IMR-90 (cell line): Measurements from ENCODE around the gene HMOX2. TPM values are rescaled to one million over a fixed set of nuclear protein-coding genes. Genes with fewer than 3 reads are reported as not detected.

Experiments used
- ATAC-seq: fragments of 200-7000 bp; cut with Tn5 transposase; 2 replicates; pipeline ENCODE4 v1.9.1; 2020; ENCODE audit warnings: low read depth, mild to moderate bottlenecking, moderate library complexity
- BruUV-seq: library from RNA; stranded (reverse); fragments of 400-500 nt; replicated peaks from 2 replicates; lab custom pipeline; 2021; lab: Mats Ljungman, UMichigan
- CTCF ChIA-PET: fragments of 300-600 bp; formaldehyde crosslinking; extraction: SDS; loops from one replicate; lab custom pipeline; 2021; ENCODE audit warnings: antibody characterized with exemption; lab: Yijun Ruan, JAX
- POLR2A ChIA-PET: fragments of 300-600 bp; sonication (Branson Sonifier 250); formaldehyde crosslinking; loops from one replicate; lab custom pipeline; 2022; ENCODE audit warnings: antibody characterized with exemption; ENCODE audit not compliant: unreplicated experiment; lab: Charles Lee
- DNase-seq: peaks from one replicate; pipeline ENCODE4 v3.0.0; 2013
- H2AFZ ChIP-seq: replicated peaks from 2 replicates; pipeline ENCODE3; 2013; ENCODE audit warnings: low read length, mild to moderate bottlenecking; ENCODE audit not compliant: poor library complexity
- H2AK5ac ChIP-seq: 2 replicates; pipeline ENCODE4 v1.6.1; 2013; ENCODE audit warnings: low read depth, low read length, inconsistent platforms
- H2AK9ac ChIP-seq: replicated peaks from 2 replicates; pipeline ENCODE3; 2013; ENCODE audit warnings: mild to moderate bottlenecking, low read depth, low read length, moderate library complexity; ENCODE audit not compliant: poor library complexity
- H2BK120ac ChIP-seq: 2 replicates; pipeline ENCODE4 v1.6.1; 2013; ENCODE audit warnings: low read depth, low read length, inconsistent platforms
- H2BK15ac ChIP-seq: 3 replicates; pipeline ENCODE4 v1.6.1; 2013; ENCODE audit warnings: low read depth, low read length, inconsistent platforms
- H2BK20ac ChIP-seq: 2 replicates; pipeline ENCODE4 v1.6.1; 2013; ENCODE audit warnings: low read depth, mild to moderate bottlenecking, inconsistent platforms, low read length, moderate library complexity
- H2BK5ac ChIP-seq: 2 replicates; pipeline ENCODE4 v1.6.1; 2013; ENCODE audit warnings: mild to moderate bottlenecking, low read depth, low read length, inconsistent platforms; ENCODE audit not compliant: poor library complexity, severe bottlenecking
- H3K14ac ChIP-seq: replicated peaks from 2 replicates; pipeline ENCODE4 v1.6.1; 2013; ENCODE audit warnings: low read depth, low read length, inconsistent platforms
- H3K18ac ChIP-seq: 2 replicates; pipeline ENCODE4 v1.6.1; 2013; ENCODE audit warnings: low read depth, low read length, control low read depth
- H3K23ac ChIP-seq: 2 replicates; pipeline ENCODE4 v1.6.1; 2013; ENCODE audit warnings: low read depth, low read length, inconsistent platforms
- H3K27ac ChIP-seq: 2 replicates; pipeline ENCODE4 v1.5.1; 2013; ENCODE audit warnings: mild to moderate bottlenecking, control low read depth, low read length; ENCODE audit not compliant: insufficient read depth
- H3K27me3 ChIP-seq: 2 replicates; pipeline ENCODE4 v1.6.1; 2013; ENCODE audit warnings: low read length; ENCODE audit not compliant: control insufficient read depth, insufficient read depth
- H3K36me3 ChIP-seq: 2 replicates; pipeline ENCODE4 v1.6.1; 2013; ENCODE audit warnings: low read length, mixed read lengths; ENCODE audit not compliant: control insufficient read depth, insufficient read depth
- H3K4ac ChIP-seq: 2 replicates; pipeline ENCODE4 v1.6.1; 2013; ENCODE audit warnings: low read depth, low read length, inconsistent platforms
- H3K4me1 ChIP-seq: 2 replicates; pipeline ENCODE4 v1.6.1; 2013; ENCODE audit warnings: low read length, mixed read lengths; ENCODE audit not compliant: control insufficient read depth, insufficient read depth
- H3K4me2 ChIP-seq: 2 replicates; pipeline ENCODE4 v1.6.1; 2013; ENCODE audit warnings: low read depth, mild to moderate bottlenecking, control low read depth, low read length, moderate library complexity
- H3K4me3 ChIP-seq: 2 replicates; pipeline ENCODE4 v1.5.1; 2013; ENCODE audit warnings: low read depth, mild to moderate bottlenecking, control low read depth, low read length, moderate library complexity; ENCODE audit not compliant: insufficient read depth
- H3K56ac ChIP-seq: 2 replicates; pipeline ENCODE4 v1.6.1; 2013; ENCODE audit warnings: low read length, inconsistent platforms; ENCODE audit not compliant: insufficient read depth; ENCODE audit errors: extremely low read depth
- H3K79me1 ChIP-seq, 2 experiments: 2 replicates each; pipeline ENCODE4 v1.6.1; 2013; ENCODE audit warnings: low read length in 2 of 2, inconsistent platforms in 1 of 2, low read depth in 1 of 2
- H3K9ac ChIP-seq: 2 replicates; pipeline ENCODE4 v1.6.1; 2013; ENCODE audit warnings: low read depth, low read length, control low read depth
- H3K9me1 ChIP-seq: 2 replicates; pipeline ENCODE4 v1.6.1; 2013; ENCODE audit warnings: low read length, inconsistent platforms; ENCODE audit not compliant: insufficient read depth
- H3K9me3 ChIP-seq: 2 replicates; pipeline ENCODE4 v1.6.1; 2013; ENCODE audit warnings: low read length; ENCODE audit not compliant: control insufficient read depth, insufficient read depth
- H4K20me1 ChIP-seq: 2 replicates; pipeline ENCODE4 v1.6.1; 2013; ENCODE audit warnings: low read length, inconsistent platforms; ENCODE audit not compliant: insufficient read depth
- H4K5ac ChIP-seq: 2 replicates; pipeline ENCODE4 v1.6.1; 2013; ENCODE audit warnings: mild to moderate bottlenecking, low read depth, low read length, control low read depth
- H4K8ac ChIP-seq, 2 experiments: 2 replicates each; pipeline ENCODE4 v1.6.1; 2013; ENCODE audit warnings: low read depth in 2 of 2, low read length in 2 of 2, control low read depth in 1 of 2, inconsistent platforms in 1 of 2
- H4K91ac ChIP-seq: 2 replicates; pipeline ENCODE4 v1.6.1; 2013; ENCODE audit warnings: low read depth, low read length, inconsistent platforms; ENCODE audit not compliant: insufficient read depth
- SMC3 ChIP-seq: fragments of 150-350 bp; IDR thresholded peaks from 2 replicates; pipeline ENCODE4 v1.6.1; 2016; ENCODE audit warnings: low read depth, mild to moderate bottlenecking, antibody characterized with exemption, low read length, moderate library complexity
- WGBS, 2 experiments: methylation state at CpG; one replicate each; pipeline versions ENCODE4 v1.1.5 to v1.1.7; 2013; ENCODE audit warnings: missing lambda C conversion rate in 2 of 2; ENCODE audit not compliant: insufficient read length in 1 of 2; ENCODE audit errors: extremely low coverage in 2 of 2; 5-methylcytosine and 5-hydroxymethylcytosine counted together
- dilution Hi-C: fragments of 300-500 bp; cut with HindIII; formaldehyde crosslinking; loops from one replicate; pipeline ENCODE4 v1.14.3; 2018; ENCODE audit warnings: low sequenced_read_pairs; ENCODE audit not compliant: unreplicated experiment
- in situ Hi-C: fragments of 300-500 bp; cut with MboI; formaldehyde crosslinking; loops from 3 replicates; pipeline ENCODE4 v1.14.3; 2019; ENCODE audit warnings: low sequenced_read_pairs, inconsistent platforms, mixed read lengths
- intact Hi-C: fragments of 100-400 bp; cut with micrococcal nuclease; formaldehyde crosslinking; loops from 2 replicates; pipeline ENCODE4 v1.10.0; 2022
- polyA plus RNA-seq, 3 experiments: library from polyadenylated mRNA; depleted of rRNA; stranded (reverse); fragments of >200 nt; gene quantifications; 2 replicates each; pipeline ENCODE4 v1.2.3, GENCODE V29; 2012; ENCODE audit warnings: low replicate concordance in 1 of 3
- total RNA-seq: library from RNA; depleted of rRNA; stranded (reverse); fragments of >200 nt; gene quantifications from 2 replicates; pipeline ENCODE4 v1.2.3, GENCODE V29; 2012

HMOX2 gene
- total and polyA plus RNA-seq, 2 of the 4 experiments (the other 2 are of a cell fraction), result 93.9 to 98.8 TPM

DNA sequence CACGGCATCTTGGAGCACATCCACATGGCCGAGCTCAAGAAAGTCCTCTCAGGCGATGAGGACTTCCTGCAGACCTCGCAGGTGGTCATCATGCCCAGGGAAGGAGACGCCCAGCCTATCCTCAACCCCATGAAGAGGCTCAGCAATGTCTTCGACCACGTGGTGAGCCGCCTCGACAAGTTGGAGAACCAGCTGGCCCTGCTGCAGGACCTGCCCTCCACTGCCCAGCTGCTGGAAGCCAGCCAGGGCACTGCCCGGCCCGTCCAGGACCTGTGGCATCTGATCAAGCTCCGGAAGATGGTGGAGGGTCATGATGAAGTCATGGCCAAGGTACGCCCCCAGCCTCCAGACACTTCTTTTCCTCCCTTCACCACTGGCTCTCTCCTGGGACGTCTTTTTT lies 80.4 kb downstream of the HMOX2 start:
- Histone ChIP-seq H3K27me3 (peaks cover 42% of the 10 kb centered on the region), H2BK20ac (no peak overlapping the region), H2BK5ac (no peak overlapping the region), H3K27ac (no peak overlapping the region), H3K18ac (no peak overlapping the region), H2BK15ac (no peak overlapping the region), H2AK9ac (no peak overlapping the region), H3K4ac (no peak overlapping the region), H3K4me3 (no peak overlapping the region), H2BK120ac (no peak overlapping the region), H4K5ac (no peak overlapping the region), H4K91ac (no peak overlapping the region), H3K56ac (no peak overlapping the region), H4K20me1 (no peaks in the 10 kb centered on the region), H3K79me1 (no peaks in the 10 kb centered on the region), H3K23ac (no peak overlapping the region), H2AFZ (peak overlapping the region; percentile 32), H3K9me3 (no peaks in the 10 kb centered on the region), H3K14ac (no peak overlapping the region), H4K8ac (no peak overlapping the region), H3K4me2 (no peak overlapping the region), H3K9ac (no peak overlapping the region), H3K9me1 (no peaks in the 10 kb centered on the region), H3K4me1 (no peaks in the 10 kb centered on the region), H3K36me3 (no peaks in the 10 kb centered on the region), H2AK5ac (no peak overlapping the region)
- ChIA-PET POLR2A (no interaction called here), CTCF (no interaction called here)
- in situ Hi-C loops (no loop called here), dilution Hi-C loops (no loop called here), intact Hi-C loops (no loop called here)
- DNase-seq (no peak), ATAC-seq (no peak)
- no TSS peak for BruUV-seq
- no peak for TF ChIP-seq SMC3
- 83% methylated on average over 4 of the region's 14 CpGs; no CpG with 5 or more reads in 1 of the 2 experiments for WGBS, 2 experiments
